ENCODE data around the gene RPL19.
"Not testable (repeated sequence)": the region's sequence is repeated elsewhere in the genome, so short reads cannot be mapped to it uniquely, and the experiment has no call there.

The RPL19 gene

DNA sequence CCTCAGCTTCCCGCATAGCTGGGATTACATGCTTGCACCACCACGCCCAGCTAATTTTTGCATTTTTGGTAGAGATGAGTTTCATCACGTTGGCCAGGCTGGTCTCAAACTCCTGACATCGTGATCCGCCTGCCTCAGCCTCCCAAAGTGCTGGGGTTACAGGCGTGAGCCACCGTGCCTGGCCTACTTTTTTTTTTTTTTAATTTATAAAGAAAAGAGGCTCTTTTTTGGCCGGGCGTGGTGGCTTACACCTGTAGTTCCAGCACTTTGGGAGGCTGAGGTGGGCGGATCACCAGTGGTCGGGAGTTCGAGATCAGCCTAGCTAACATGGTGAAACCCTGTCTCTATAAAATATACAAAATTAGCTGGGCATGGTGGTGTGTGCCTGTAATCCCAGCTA, 50.0 kb downstream of the RPL19 start:
- not testable (repeated sequence) for DNase-seq

DNA sequence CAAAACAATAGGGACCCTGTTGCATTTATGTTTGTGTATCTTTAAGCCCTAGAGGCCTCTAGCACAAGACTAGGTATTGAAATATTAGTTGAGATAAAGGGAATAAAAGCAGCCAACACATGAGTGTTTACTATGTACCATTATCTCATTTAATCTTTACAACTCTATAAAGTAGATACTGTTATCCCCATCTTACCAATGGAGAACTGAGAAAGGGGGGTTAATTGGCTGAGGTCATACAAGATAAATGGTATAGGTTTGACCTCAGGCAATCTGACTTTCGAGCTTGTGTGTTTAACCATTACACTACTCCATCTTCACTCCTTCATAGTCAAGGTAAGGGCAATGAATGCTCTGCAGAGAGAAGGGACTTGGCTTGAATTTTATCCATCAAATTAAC, 51.9 kb downstream of the RPL19 start:
- DNase-seq: no peak

DNA sequence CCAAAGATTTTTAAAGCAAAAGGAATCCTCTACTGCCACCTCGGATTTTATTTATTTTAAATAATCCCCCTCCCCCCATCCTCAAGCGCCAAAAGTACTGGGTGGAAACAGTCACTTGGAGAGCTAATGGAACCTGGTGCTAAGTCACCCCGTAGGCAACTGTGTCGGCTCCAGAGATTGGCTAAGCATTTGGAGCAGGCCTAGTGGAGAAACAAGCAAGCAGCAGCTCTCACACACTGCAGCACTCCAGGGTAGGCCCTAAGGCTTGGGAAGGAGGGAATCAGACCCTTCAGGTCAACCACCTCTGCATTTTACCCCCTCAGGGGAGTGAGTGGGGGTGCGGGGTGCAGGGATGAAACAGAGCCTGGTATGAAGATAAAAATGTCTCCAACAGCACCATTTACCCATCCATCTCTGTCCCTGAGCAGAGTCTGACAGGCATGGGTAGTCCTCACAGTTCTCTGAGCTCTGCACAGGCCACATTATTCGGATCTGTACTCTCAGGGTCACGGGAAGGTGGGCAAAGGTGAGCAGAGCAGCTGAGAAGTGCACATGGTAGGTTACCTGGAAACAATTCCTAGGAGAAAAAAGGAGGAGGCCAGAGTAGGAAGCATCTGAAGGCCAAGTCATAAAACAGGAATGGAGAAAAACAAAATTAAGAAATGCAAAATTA, 52.8 kb downstream of the RPL19 start:
- DNase-seq: no peak
